Superior temporal gyrus (tissue), 1 donor: ENCODE results near the gene UBE2S.
"Not testable (repeated sequence)": the region's sequence is repeated elsewhere in the genome, so short reads cannot be mapped to it uniquely, and the experiment has no call there.

Experiments used
- DNase-seq: peaks from one replicate; pipeline ENCODE4 v3.0.0-alpha.2; 2016; ENCODE audit errors: extremely low spot score

The UBE2S gene

DNA sequence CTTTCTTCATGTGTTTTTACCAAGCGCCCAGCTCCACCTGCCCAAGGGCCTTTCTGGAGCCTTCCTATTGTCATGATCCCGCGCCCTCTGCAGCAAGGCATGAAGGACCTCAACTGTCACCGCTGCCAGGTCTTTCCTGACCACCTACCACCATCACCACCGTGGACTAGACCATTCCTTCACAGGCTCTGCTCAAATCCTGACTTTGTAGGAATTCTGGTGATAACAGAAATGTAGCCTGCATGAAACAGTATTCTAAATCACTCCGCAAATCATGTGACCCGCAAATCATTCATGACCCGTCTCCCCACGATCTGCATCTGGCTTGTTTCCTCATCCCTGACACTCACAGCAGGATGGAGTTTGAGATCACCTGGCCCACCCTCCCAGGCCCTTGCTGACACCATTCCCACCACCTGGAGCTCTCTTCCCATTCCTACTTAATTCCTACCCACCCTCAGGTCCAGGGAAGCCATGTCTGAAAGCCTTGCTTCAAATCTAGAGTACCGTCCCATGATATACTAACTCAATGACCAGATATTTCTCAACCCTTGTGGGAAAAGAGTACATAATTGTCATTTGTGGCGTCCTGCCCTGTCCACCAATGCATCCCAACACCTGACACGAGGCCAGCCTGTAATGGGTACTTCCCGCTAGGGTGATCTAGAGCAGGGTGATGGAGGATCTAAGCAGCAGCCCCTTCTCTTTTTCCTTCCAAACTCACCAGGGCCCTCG, 1.3 kb downstream of the UBE2S start:
- DNase-seq, result no peak

DNA sequence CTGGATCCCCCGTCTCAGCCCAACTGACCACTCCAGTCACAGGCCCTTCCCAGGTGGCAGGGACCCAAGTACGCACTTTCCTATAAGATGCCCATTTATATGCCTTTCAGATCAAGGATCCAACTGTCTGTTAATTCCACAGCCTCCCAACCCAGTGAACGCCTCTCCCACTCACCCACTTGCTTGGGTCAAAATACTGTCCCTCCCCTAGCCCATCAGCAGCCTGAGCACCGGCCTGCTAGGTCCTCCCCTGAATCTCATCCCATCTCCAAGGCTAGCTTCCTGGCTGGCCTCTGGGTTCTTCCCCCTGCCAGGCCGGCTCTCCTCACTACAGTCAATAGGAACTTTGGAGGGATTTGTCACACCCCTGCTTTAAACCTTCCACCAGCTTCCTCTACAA, 1.9 kb downstream of the UBE2S start:
- no peak for DNase-seq

DNA sequence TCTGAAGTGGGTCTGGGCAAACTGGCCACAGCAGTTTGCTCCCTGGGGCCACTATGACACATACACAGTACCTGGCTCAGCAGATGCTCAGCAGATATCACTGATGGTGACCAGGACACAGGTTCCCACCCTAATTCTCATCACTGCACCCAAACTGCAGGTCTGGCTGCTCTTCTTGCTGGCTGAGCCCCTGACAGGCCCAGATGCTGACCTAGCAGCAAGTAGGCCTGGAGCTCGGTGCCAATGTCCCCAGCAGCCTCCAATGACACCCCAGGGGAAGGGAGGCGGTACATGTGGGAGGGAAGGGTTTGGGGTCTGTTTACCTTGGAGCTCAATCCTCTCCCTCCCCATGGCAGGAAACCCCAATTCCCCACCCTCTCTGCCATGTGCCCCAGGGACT, 5.1 kb downstream of the UBE2S start:
- no peak for DNase-seq

DNA sequence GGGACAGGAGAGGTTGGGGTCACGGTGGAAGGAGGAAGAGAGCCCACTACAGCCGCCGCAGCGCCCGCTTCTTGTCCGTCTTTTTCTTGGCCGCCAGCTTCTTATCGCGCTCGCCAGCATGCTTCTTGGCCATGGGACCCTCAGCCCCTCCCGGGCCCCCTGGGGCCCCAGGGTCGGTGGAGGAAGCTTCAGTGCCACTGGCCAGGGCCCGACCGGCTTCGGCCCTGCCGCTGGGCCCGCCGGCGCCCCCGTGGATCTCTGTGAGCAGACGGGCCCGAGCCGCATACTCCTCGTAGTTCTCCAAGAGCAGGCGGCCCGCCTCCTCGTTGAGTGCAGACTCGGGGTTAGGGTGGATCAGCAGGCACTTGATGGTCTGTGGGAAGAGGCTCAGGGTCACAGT, 6.2 kb downstream of the UBE2S start:
- not testable (repeated sequence) for DNase-seq

DNA sequence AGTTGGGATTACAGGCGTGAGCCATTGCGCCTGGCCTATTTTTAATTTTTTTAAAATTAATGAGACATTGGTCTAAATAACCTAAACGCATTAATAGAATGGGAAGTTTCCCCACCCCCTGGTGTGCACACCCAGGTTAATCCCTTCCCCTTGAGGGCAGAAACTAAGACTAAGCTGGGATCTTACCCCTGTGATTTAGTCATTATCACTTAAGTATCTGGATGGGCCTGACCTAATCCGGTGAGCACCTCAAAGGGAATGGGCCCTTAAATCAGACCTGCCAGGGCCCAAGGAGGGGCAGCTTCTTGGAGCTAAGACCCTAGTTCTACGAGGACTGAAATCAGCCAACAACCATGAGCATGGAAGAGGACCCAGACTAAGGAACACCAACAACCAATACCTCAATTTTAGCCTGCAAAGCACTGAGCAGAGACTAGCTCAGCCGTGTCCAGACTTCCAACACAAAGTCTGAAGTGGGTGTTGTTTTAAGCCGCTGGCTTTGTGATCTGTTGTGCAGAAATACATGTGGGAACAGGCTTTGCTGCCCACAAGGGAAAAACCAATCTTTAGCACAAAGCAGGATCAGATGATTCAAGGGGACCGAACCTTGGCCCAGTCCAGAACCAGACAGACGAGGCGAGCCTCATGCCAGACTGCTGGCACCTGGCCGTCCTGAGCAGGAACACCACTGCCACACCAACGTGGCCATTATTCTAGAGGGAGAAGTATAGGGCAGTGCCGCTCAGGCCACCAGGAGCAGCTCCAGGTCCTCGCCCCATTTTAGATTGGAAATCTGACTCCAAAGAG, 7.1 kb downstream of the UBE2S start:
- no peak for DNase-seq

DNA sequence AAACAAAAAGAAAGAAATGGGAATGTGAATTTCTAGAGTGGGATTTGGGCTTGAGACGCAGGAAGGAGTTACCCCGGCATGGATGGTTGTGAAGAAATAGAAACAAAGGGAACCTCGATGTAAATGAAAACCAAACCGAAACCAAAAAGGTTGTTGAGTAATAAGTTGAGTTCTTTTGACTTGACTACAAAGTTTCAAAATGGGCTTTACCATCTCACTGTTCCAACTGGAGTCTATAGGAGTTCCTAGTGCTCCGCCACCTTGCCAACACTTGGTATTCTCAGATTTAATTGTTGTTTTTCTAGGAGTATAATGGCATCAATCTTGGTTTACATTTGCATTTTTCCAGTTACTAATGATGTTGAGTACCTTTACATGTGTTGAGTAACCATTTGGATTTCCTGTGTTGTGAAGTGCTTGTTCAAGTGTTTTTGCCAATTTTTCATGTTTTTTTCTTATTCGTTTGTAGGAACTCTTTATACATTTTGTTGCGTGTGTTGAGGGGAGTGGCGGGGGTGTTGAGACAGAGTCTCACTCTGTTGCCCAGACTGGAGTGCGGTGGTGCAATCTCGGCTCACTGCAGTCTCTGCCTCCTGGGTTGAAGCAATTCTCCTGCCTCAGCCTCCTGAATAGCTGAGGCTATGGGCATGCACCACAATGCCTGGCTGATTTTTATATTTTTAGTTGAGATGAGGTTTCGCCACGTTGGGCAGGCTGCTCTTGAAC, 9.2 kb downstream of the UBE2S start:
- no peak for DNase-seq

DNA sequence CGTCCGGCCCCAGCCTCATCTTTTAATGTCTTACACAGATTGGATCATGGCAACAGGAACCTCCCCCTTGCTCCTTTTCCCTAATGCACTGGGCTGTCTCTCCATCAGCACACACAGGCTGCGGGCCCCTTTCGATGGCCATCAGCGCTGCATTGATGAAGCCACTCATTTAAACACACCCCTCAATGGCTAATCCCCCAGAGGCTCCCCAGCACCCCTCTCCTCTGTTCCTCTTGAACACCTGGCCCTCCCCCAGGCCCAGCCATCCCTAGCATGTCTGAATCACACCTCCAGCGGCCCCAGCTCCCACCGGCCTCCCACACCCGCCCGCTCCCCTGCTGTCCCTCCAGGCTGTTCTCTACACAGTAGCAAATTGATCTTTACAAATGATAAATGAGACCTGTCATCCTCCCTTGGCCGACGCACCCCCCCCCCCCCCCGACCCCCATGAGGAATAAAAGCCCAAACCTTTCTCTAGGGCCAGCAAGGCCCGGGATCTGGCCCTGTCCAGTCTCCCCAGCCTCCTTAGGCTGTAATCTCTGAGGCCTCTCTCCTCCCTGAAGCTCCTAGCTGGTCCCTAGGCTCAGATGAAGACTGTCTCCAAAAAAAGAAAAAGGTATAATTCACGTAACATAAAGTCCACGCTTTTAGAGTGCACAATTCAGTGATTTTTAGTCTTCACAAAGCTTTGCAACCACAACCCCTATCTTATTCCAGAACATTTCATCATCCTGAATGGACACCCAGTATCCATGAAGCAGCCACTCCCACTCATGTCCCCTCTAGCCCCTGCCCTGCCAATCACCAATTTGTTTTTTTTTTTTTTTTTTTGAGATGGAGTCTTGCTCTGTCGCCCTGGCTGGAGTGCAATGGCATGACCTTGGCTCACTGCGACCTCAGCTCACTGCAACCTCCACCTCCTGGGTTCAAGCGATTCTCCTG, 14.5 kb downstream of the UBE2S start:
- no peak for DNase-seq

DNA sequence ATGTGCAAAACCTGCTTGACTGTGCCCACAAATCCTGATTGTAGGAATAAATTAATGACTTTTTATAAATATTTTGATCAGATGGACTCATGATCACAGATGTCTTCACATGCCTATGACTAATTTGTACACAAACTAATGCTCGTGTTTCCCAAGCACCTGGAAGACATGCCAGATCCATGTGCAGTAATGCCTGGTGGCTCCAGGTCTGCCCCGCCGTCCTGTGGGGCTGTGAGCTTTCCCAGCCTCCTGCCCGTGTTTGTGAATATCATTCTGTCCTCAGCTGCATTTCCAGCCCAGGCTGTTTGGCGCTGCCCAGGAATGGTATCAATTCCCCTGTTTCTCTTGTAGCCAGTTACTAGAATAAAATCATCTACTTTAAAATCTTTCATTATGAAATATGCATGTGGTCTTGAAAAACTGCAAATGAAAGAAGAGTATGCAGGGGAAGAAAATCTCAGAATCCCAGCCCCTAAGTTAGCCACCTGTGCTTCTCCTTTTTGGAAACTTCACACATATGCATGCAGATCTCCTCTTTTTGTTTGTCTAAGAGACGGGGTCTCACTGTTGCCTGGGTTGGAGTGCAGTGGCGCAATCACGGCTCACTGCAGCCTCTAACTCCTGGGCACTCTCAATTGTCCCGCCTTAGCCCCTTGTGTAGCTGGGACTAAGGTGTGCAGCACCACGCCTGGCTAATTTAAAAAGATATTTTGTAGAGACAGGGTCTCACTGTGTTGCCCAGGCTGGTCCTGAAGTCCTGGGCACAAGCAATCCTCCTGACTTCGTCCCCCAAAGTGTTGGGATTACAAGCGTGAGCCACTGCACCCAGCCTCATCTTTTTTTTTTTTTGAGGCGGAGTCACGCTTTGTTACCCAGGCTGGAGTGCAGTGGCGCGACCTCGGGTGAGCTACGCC, 15.6 kb downstream of the UBE2S start:
- DNase-seq, result no peak

DNA sequence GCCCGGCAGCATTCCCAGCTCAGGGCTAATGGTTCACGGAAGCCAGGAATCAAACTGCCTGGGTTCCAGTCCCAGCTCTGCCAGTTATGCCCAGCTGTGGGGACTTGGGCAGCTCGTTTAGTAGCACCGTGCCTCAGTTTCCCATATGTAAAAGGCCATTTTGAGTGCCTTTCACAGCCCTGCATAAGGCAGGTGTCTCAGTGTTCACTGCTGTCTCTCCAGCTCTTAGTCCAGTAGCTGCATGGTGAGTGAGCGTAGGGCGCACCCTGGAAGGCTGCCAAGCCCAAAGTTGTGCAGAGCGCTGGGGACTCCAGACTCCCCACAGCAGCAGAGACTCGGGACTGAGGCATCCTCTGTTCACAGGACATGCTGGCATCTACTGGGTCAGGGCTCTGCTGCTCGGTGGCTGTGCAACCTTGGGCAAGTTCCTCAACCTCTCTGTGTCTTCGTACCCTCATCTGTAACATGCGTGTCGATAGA, 16.4 kb downstream of the UBE2S start:
- no peak for DNase-seq

DNA sequence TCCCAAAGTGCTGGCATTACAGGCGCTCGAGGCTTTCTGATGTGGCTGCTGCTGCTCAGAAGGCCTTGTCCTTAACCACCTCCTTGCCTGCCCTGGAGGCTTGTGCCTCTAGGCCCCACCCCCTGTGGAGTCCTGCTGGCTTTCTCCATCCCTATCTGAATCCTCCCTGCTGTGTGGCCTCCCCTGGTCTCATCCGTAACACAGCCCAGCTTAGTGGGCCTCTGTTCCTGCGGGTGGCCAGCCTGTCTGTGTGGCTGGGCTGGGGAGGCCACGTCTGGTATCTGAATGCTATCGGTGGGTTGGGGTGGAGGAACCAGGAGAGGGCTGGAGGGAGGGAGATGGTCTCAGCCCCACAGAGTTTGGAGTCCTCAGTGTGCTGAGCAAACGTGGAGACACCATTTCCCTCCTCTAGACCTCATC, 17.1 kb downstream of the UBE2S start:
- no peak for DNase-seq

DNA sequence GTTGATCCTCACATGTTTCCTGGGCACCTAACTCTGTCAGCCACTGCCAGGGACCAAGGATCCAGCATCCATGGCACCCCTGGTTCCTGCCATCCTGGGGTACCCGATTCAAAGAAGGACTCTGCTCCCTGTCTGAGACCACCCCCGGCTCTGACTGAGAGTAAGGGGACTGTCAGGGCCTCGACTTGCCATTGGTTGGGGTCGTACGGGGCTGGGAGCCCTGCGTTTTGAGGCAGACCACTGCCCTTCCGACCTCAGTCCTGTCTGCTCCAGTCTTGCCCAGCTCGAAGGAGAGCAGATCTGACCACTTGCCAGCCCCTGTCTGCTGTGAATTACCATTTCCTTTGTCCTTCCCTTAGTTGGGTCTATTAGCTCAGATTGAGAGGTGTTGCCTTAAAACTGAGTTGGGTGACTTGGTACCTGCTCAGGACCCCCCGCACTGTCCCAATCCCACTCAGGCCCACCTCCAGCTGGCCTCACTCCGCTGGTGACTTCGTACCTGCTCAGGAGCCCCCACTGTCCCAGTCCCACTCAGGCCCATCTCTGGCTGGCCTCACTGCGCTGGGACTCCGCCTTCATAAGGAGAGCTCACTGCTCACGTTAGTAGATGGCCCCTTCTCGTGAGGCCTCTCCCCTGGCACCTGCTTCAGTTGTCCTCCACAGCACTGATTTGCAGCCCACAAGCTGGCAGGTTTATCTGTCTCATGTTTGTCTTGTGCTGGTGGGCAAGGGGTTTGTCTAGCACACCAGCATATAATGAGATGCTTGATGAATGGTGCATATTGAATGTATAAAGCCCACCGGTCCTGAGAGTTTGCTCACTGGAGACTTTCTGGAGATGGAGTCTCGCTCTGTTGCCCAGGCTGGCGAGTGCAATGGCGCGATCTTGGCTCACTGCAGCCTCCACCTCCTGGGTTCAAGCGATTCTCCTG, 17.9 kb downstream of the UBE2S start:
- no peak for DNase-seq

DNA sequence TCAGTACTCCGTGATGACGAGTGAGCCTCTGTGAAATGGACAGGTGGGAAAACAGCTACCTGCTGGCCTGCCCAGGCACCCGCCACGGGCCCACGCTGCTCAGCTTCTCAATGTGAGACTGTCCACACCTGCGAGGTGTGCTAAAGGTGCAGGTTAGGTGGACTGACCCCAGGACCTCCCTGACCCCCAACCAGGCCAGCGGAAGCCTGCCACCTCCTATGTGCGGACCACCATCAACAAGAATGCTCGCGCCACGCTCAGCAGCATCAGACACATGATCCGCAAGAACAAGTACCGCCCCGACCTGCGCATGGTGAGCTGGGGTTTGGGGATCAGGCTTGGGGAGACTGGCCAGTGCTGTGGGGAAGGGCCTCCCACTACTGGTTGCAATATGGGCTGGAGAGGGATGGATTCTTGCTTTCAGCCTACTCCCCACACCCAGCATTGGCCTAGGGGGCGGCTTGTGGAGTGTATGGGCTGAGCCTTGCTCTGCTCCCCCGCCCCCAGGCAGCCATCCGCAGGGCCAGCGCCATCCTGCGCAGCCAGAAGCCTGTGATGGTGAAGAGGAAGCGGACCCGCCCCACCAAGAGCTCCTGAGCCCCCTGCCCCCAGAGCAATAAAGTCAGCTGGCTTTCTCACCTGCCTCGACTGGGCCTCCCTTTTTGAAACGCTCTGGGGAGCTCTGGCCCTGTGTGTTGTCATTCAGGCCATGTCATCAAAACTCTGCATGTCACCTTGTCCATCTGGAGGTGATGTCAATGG, 19.7 kb downstream of the UBE2S start:
- DNase-seq, result no peak

DNA sequence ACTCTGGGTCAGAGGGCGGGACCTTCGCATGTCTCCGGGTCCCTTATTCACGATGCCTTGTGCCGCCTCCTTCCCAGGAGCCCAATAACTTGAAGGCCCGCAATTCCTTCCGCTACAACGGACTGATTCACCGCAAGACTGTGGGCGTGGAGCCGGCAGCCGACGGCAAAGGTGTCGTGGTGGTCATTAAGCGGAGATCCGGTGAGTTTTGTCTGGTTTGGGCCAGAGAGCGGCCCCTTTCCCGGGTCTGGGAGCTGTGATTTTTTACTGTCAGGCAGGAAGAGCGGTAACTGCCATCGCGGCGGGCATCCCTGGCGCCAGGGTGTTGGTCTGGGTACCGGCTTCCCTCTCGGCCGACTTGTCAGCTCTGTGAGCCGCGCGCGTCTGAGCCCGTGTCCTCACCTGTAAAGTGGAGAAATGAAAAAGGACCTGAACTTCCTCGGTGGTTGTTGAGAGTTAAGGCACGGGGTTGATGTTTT, 21.1 kb downstream of the UBE2S start:
- no peak for DNase-seq

DNA sequence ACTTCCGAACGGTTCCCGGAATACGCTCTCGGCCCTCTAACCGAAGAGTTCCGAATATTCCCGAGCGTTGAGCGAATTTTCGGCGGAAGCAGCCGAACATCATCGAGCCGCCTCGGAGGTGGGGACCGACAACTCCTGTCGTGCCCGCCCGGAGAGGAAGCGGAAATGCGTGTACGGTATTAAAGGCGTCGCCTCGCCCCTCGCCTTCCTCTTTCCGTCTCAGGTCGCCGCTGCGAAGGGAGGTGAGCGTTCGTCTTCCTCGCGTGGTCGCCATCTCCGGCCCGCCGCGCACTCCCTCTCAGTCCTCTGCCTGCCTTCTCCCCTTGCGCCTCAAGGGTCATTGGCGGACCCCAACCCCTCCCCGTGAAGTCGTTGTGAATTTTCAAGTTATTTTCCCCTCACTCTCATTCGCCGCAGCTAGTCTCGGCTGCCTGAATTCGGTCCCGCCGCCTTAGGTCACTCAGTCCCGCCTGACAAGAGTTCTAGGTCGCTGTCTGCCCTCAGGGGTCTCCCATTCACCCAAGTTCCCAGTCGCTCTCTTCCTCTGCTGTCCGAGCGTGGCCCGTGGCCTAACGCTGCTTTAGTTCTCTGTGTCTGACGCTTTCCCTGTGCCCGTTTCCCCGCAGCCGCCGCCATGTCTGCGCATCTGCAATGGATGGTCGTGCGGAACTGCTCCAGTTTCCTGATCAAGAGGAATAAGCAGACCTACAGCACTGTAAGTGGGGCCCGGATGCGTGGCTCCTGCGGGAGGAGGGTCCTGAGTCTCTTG, 21.7 kb downstream of the UBE2S start, which contains the start of gene RPL28:
Gene RPL28 (plus strand): TSS at position 209 of the 769 bp plus-strand sequence. CDS start 426 bp downstream, at position 635.
- peak; percentile 100 for DNase-seq

DNA sequence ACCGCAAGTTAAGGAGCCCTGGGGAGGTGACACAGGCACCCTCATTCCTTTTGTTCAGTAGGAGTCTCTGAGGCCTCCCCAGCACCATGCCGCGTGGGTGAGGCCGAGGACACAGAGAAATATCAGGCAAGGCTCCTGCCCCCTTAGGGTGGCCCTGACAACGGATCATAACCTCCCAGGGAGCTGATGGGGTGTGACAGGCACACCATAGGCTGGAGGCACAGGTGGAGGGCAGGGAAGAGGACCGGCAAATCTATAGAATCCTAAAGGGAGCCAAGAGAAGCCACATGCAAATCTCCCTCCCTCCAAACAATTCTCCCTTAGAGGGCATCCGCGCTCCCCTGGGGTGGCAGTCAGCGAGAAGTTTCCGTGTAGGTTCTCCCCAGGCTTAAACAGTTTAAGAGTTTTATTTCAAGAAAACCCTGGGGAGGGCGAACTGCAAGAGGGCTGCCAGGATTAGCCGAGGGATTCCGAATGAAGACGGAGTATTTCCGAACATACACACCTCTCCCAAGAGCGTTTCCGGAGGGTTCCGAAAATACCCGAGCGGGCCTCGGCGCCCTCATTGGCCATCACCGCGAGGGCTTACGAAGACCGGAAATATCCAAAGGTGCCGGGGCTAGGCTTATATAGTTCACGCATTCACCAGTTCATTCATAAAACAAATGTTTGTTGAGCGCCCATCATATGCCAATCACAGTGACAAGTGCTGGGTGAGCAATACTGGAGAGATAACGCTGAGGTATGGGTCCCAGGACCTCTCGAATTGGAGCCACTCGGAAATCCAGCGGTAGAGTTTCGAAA, 22.5 kb downstream of the UBE2S start:
- peak; percentile 97 for DNase-seq

DNA sequence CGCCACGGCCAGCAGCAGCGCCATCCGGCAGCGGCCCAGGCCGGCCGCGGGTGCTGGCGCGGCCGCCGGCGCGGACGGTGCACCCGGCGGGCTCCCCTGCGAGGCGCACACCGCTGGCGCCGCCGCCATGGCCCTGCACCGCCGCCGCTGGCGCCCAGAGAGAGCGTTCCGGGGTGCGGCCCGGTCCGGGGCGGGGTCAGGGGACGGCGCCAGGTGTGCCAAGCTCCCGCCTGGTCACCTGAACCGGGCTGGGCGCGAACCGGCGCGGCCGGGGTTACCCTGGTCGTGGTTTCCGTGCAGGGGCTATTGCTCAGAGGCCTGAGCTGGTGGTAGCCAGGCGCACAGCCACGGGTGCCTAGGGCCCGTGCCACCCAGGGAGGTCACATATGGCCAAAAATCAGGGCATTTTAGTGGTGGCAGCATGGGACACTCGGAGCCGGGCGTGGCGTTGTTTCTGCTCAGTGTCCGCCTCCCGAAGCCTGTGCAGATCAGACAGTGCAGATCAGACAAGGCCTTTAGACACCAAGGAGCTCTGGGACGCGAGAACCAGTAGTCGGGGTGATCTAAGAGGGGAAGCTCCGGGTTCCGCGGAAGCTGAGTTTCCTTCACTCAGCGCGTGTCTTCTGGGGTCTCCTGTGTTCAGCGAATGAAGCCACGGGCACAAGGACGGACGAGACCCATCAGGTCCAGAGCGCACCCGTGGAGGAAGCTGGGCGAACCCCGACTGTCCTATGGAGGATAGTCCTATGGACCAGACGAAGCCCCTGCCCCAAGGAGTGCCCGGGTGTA, 23.3 kb downstream of the UBE2S start, which contains the start of gene TMEM238:
Gene TMEM238 (minus strand): TSS at position 162 of the 789 bp plus-strand sequence. CDS start 33 bp downstream, at position 129.
- no peak for DNase-seq
